ENCODE measurements around the gene RPL7A.
"Not testable (repeated sequence)": the region's sequence is repeated elsewhere in the genome, so short reads cannot be mapped to it uniquely, and the experiment has no call there.

Gene RPL7A

GRCh38 chr9:133315997-133316396 lies 32.0 kb upstream of the RPL7A start:
- H3K9me3 ChIP-seq (ENCODE audit: control insufficient read depth, insufficient read depth, low read length): no peaks in the 10 kb centered on the region
- no peak overlapping the region for H3K9ac ChIP-seq (ENCODE audit: low read depth, low read length)
- no peaks in the 10 kb centered on the region for H3K36me3 ChIP-seq (ENCODE audit: control insufficient read depth, insufficient read depth, low read length)
- no peaks in the 10 kb centered on the region for H3K4me1 ChIP-seq (ENCODE audit: control insufficient read depth, insufficient read depth, low read length)
- H3K27me3 ChIP-seq (ENCODE audit: control insufficient read depth, insufficient read depth, low read length): no peaks in the 10 kb centered on the region
- no peak overlapping the region for H3K4me3 ChIP-seq (ENCODE audit: low read depth, low read length)

- not testable (repeated sequence) for H3K9me3 ChIP-seq (ENCODE audit: control insufficient read depth, insufficient read depth, low read length); H3K4me3 ChIP-seq (ENCODE audit: low read depth, low read length); H3K9ac ChIP-seq (ENCODE audit: low read depth, low read length); H3K36me3 ChIP-seq (ENCODE audit: control insufficient read depth, insufficient read depth, low read length); H3K4me1 ChIP-seq (ENCODE audit: control insufficient read depth, insufficient read depth, low read length); H3K27me3 ChIP-seq (ENCODE audit: control insufficient read depth, insufficient read depth, low read length)
These were observed 30.5 kb upstream of the RPL7A start for GRCh38 chr9:133317551-133317950.

- Histone ChIP-seq H3K4me1 (ENCODE audit: control insufficient read depth, insufficient read depth, low read length) (no peaks in the 10 kb centered on the region), H3K9ac (ENCODE audit: low read depth, low read length) (no peak overlapping the region), H3K9me3 (ENCODE audit: control insufficient read depth, insufficient read depth, low read length) (no peaks in the 10 kb centered on the region), H3K36me3 (ENCODE audit: control insufficient read depth, insufficient read depth, low read length) (no peaks in the 10 kb centered on the region), H3K27me3 (ENCODE audit: control insufficient read depth, insufficient read depth, low read length) (no peaks in the 10 kb centered on the region), H3K4me3 (ENCODE audit: low read depth, low read length) (no peak overlapping the region)
These were observed 27.6 kb upstream of the RPL7A start for GRCh38 chr9:133320421-133320881.

DNA sequence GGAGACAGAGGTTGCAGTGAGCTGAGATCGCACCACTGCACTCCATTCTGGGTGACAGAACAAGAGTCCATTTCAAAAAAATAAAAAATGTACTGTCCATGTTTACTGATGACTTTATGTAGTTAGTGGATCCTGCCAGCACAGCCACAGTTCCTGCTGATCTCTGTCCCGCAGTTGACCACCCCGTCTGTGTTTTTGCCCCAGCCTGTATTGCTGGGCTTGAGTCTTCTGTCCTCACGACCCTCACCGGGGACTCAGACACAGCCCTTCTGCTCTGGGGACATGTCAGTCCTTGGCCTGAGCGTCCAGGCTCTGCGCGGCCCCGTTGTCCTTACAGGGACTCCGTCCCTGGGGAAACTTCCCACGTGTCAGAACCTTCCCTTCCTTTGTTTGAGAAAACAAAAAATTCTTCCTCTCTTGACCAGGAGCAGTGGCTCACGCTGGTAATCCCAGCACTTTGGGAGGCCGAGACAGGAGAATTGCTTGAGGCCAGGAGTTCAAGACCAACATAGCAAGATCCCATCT lies 26.5 kb upstream of the RPL7A start:
- H3K4me3 ChIP-seq (ENCODE audit: low read depth, low read length): no peak overlapping the region
- H3K27me3 ChIP-seq (ENCODE audit: control insufficient read depth, insufficient read depth, low read length): no peaks in the 10 kb centered on the region
- H3K9ac ChIP-seq (ENCODE audit: low read depth, low read length): no peak overlapping the region
- H3K4me1 ChIP-seq (ENCODE audit: control insufficient read depth, insufficient read depth, low read length): no peaks in the 10 kb centered on the region
- H3K9me3 ChIP-seq (ENCODE audit: control insufficient read depth, insufficient read depth, low read length): no peaks in the 10 kb centered on the region
- H3K36me3 ChIP-seq (ENCODE audit: control insufficient read depth, insufficient read depth, low read length): no peaks in the 10 kb centered on the region

DNA sequence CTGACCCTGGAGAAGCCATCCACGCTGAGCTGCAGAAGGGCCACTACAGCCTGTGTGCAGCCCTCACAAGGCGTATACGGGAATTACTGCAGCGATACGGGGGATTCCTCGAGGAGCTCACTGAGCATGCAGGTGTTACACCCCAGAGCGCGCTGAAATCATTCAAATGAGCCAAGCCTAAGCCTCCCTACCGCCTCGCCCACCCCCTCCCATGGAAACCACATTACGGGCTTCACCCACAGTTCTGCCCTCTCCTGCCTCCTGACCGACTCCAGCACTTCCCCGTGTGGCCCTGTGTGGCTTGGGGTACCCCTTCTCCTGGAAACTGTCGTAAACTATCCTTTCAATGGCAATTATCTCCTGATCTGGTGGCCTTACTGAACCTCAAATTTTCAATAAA lies 25.3 kb upstream of the RPL7A start:
- Histone ChIP-seq H3K9ac (ENCODE audit: low read depth, low read length) (no peak overlapping the region), H3K4me1 (ENCODE audit: control insufficient read depth, insufficient read depth, low read length) (no peaks in the 10 kb centered on the region), H3K9me3 (ENCODE audit: control insufficient read depth, insufficient read depth, low read length) (no peaks in the 10 kb centered on the region), H3K36me3 (ENCODE audit: control insufficient read depth, insufficient read depth, low read length) (no peaks in the 10 kb centered on the region), H3K27me3 (ENCODE audit: control insufficient read depth, insufficient read depth, low read length) (no peaks in the 10 kb centered on the region), H3K4me3 (ENCODE audit: low read depth, low read length) (no peak overlapping the region)

GRCh38 chr9:133323211-133323610 lies 24.8 kb upstream of the RPL7A start:
- H3K9me3 ChIP-seq (ENCODE audit: control insufficient read depth, insufficient read depth, low read length): no peaks in the 10 kb centered on the region
- H3K9ac ChIP-seq (ENCODE audit: low read depth, low read length): no peak overlapping the region
- H3K27me3 ChIP-seq (ENCODE audit: control insufficient read depth, insufficient read depth, low read length): no peaks in the 10 kb centered on the region
- no peak overlapping the region for H3K4me3 ChIP-seq (ENCODE audit: low read depth, low read length)
- H3K4me1 ChIP-seq (ENCODE audit: control insufficient read depth, insufficient read depth, low read length): no peaks in the 10 kb centered on the region
- no peaks in the 10 kb centered on the region for H3K36me3 ChIP-seq (ENCODE audit: control insufficient read depth, insufficient read depth, low read length)

DNA sequence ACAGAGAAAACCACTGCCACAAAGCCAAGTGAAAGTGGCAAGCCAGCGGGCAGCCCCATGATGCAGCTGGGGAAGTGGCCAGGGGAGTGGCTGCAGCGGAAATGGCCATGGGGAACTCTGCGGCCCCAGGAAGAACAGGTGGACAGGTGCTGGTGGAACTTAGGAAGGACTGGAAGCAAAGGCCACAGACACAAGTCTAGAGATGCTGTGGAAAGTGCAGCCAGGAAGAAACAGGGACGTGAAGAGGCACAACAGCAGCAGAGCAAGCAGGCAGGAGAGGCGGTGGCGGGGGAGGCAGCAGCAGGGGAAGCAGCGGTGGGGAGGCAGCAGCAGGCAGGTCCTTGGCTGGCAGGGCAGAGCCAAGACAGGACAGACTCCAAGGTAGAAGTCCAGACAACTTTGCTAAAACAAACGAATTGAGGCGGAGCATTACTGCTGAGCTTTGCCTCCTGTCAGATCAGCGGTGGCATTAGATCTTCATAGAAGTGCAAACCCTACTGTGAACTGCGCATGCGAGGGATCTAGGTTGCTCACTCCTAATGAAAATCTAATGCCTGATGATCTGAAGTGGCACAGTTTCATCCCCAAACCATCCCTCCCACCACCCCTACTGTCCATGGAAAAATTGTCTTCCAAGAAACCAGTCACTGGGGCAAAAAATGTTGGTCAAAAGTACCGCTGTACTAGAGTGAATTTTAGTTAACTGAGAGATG lies 23.9 kb upstream of the RPL7A start:
- no peaks in the 10 kb centered on the region for H3K4me1 ChIP-seq (ENCODE audit: control insufficient read depth, insufficient read depth, low read length)
- H3K27me3 ChIP-seq (ENCODE audit: control insufficient read depth, insufficient read depth, low read length): no peaks in the 10 kb centered on the region
- no peaks in the 10 kb centered on the region for H3K9me3 ChIP-seq (ENCODE audit: control insufficient read depth, insufficient read depth, low read length)
- no peaks in the 10 kb centered on the region for H3K36me3 ChIP-seq (ENCODE audit: control insufficient read depth, insufficient read depth, low read length)
- no peak overlapping the region for H3K9ac ChIP-seq (ENCODE audit: low read depth, low read length)
- no peak overlapping the region for H3K4me3 ChIP-seq (ENCODE audit: low read depth, low read length)

DNA sequence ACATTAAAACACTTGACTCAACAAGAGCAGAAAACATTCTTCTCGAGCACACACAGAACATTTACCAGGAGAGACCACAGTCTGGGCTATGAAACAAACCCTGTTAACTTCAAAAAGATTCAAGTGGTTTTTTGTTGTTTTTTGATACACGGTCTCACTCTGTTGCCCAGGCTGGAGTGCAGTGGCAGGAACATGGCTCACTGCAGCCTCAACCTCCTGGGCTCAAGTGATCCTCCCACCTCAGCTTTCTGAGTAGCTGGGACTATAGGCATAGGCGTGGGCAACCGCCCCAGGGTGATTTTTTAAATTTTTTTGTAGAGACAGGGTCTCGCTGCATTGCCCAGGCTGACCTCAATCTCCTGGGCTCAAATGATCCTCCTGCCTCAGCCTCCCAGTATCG lies 21.0 kb upstream of the RPL7A start:
- H3K9me3 ChIP-seq (ENCODE audit: control insufficient read depth, insufficient read depth, low read length); H3K4me1 ChIP-seq (ENCODE audit: control insufficient read depth, insufficient read depth, low read length); H3K27me3 ChIP-seq (ENCODE audit: control insufficient read depth, insufficient read depth, low read length); H3K9ac ChIP-seq (ENCODE audit: low read depth, low read length); H3K4me3 ChIP-seq (ENCODE audit: low read depth, low read length): not testable (repeated sequence)
- peaks cover 13% of the 10 kb centered on the region for H3K36me3 ChIP-seq (ENCODE audit: control insufficient read depth, insufficient read depth, low read length)

DNA sequence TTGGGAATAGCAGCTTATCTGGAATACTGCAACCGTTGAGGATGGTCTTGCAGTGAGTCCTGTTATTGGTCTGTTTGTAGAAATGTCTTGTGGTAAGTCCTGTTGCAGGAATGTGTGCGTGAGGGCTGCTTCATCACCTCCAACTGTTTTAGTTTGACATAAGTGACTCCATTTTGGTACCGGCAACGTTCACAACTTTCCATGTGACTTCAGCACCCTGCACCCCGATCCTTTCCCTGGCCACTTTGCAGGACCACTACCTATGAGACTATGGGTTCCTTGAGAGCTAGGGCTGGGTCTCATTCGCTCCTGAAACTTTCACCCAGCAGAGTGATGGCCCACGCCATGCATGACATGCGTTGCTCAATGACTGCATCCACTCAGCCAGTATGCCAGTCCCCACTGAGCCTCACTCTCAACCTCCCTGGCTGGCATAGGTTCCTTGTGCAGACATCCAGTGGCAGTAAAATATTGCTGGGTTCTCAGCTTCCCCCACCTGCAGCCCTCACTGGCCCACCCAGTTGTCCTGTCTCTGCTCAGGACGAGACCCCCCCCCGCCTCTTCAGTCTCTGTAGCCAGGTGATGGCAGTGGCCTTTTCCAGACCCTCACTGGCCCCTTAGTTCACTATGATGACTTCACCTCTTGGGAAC lies 20.1 kb upstream of the RPL7A start:
- Histone ChIP-seq H3K27me3 (ENCODE audit: control insufficient read depth, insufficient read depth, low read length) (no peaks in the 10 kb centered on the region), H3K9me3 (ENCODE audit: control insufficient read depth, insufficient read depth, low read length) (no peaks in the 10 kb centered on the region), H3K4me3 (ENCODE audit: low read depth, low read length) (no peak overlapping the region), H3K9ac (ENCODE audit: low read depth, low read length) (no peak overlapping the region), H3K4me1 (ENCODE audit: control insufficient read depth, insufficient read depth, low read length) (no peaks in the 10 kb centered on the region), H3K36me3 (ENCODE audit: control insufficient read depth, insufficient read depth, low read length) (peaks cover 23% of the 10 kb centered on the region)

DNA sequence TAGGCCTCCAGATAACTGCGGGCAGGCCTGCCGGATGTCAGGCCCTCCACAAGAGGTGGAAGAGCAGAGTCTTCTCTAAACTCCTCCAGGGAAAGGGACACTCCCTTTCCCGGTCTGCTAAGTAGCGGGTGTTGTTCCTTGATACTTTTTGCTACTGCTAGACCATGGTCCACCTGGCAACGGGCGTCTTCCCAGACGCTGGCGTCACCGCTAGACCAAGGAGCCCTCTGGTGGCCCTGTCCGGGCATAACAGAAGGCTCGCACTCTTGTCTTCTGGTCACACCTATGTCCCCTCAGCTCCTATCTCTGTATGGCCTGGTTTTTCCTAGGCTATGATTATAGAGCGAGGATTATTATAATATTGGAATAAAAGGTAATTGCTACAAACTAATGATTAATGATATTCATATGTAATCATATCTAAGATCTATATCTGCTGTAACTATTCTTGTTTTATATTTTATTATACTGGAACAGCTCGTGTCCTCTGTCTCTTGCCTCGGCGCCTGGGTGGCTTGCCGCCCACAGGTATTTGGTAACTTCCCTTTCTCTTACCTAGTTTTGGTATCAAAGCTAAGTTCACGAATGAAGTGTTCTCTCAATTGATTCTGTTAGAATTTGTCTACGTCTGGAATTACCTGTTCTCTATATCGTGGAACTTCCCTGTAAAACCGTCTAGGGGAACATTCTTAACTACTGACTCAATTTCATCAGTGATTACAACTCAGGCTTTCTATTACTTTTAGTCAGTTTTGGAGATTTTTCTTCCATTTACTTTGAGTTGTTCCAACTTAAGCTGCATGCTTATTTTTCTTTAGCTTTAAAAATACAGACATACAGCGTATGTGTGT lies 18.5 kb upstream of the RPL7A start:
- H3K36me3 ChIP-seq (ENCODE audit: control insufficient read depth, insufficient read depth, low read length): peaks cover 34% of the 10 kb centered on the region
- H3K9ac ChIP-seq (ENCODE audit: low read depth, low read length); H3K4me3 ChIP-seq (ENCODE audit: low read depth, low read length); H3K27me3 ChIP-seq (ENCODE audit: control insufficient read depth, insufficient read depth, low read length); H3K9me3 ChIP-seq (ENCODE audit: control insufficient read depth, insufficient read depth, low read length); H3K4me1 ChIP-seq (ENCODE audit: control insufficient read depth, insufficient read depth, low read length): not testable (repeated sequence)

- H3K9ac ChIP-seq (ENCODE audit: low read depth, low read length): no peak overlapping the region
- peaks cover 34% of the 10 kb centered on the region for H3K36me3 ChIP-seq (ENCODE audit: control insufficient read depth, insufficient read depth, low read length)
- peaks cover 7% of the 10 kb centered on the region for H3K4me1 ChIP-seq (ENCODE audit: control insufficient read depth, insufficient read depth, low read length)
- no peak overlapping the region for H3K4me3 ChIP-seq (ENCODE audit: low read depth, low read length)
- no peaks in the 10 kb centered on the region for H3K27me3 ChIP-seq (ENCODE audit: control insufficient read depth, insufficient read depth, low read length)
- H3K9me3 ChIP-seq (ENCODE audit: control insufficient read depth, insufficient read depth, low read length): no peaks in the 10 kb centered on the region
These were observed 16.8 kb upstream of the RPL7A start for GRCh38 chr9:133331221-133331620.
